Sigmoid colon (tissue), 7 donors: ENCODE data around the gene NYNRIN. TPM values are rescaled to one million over a fixed set of nuclear protein-coding genes. Genes with fewer than 3 reads are reported as not detected.
"Not testable (repeated sequence)": the region's sequence is repeated elsewhere in the genome, so short reads cannot be mapped to it uniquely, and the experiment has no call there.

ENCODE experiments used
- DNase-seq: peaks from one replicate; pipeline ENCODE4 v3.0.0-alpha.2; 2019
- H3K27ac ChIP-seq, 4 donors: fragments of 200-600 bp; sonication (generic); one replicate each; pipeline ENCODE4 v1.5.1; 2016 to 2019; ENCODE audit warnings: mild to moderate bottlenecking in 1 of 4
- H3K27me3 ChIP-seq, 3 donors: fragments of 200-600 bp; sonication (generic); one replicate each; pipeline ENCODE4 v1.5.1; 2019; ENCODE audit warnings: mild to moderate bottlenecking in 1 of 3
- H3K36me3 ChIP-seq, 4 donors: fragments of 200-600 bp; sonication (generic); one replicate each; pipeline ENCODE4 v1.5.1; 2016 to 2019
- H3K4me1 ChIP-seq, 4 donors: fragments of 200-600 bp; sonication (generic); one replicate each; pipeline ENCODE4 v1.5.1; 2017 to 2019
- H3K4me3 ChIP-seq, 4 donors: fragments of 200-600 bp; sonication (generic); one replicate each; pipeline ENCODE4 v1.5.1; 2017 to 2019; ENCODE audit warnings: mild to moderate bottlenecking in 2 of 4, moderate library complexity in 1 of 4
- H3K9me3 ChIP-seq, 4 donors: fragments of 200-600 bp in 3 of 4; sonication (generic) in 3 of 4; one replicate each; pipeline versions ENCODE4 v1.5.1 to v1.6.1; 2013 to 2019
- CTCF ChIP-seq, 4 experiments: fragments of 450-650 bp in 3 of 4; fragments of 200-600 bp in 1 of 4; IDR thresholded peaks; one replicate each; pipeline ENCODE4 v1.5.1; 2016 to 2019; ENCODE audit warnings: antibody characterized with exemption in 4 of 4, mild to moderate bottlenecking in 3 of 4, moderate library complexity in 2 of 4
- EP300 ChIP-seq, 4 donors: sonication (generic); formaldehyde crosslinking; IDR thresholded peaks; one replicate each; pipeline ENCODE4 v1.6.1; 2017; ENCODE audit warnings: antibody characterized with exemption in 4 of 4
- POLR2A ChIP-seq, 2 donors: fragments of 450-650 bp; IDR thresholded peaks; one replicate each; pipeline ENCODE4 v1.6.1; 2016; ENCODE audit warnings: antibody characterized with exemption in 2 of 2, mild to moderate bottlenecking in 2 of 2, moderate library complexity in 2 of 2
- POLR2AphosphoS5 ChIP-seq, 4 donors: sonication (generic); formaldehyde crosslinking; IDR thresholded peaks; one replicate each; pipeline ENCODE4 v1.6.1; 2017; ENCODE audit warnings: antibody characterized with exemption in 4 of 4
- WGBS, 2 donors: extraction: QIAGEN DNeasy Blood & Tissue Kit; methylation state at CpG; one replicate each; pipeline ENCODE4 v1.1.7; 2013; 5-methylcytosine and 5-hydroxymethylcytosine counted together
- intact Hi-C: fragments of 100-400 bp; cut with DNase I; formaldehyde crosslinking; loops from one replicate; pipeline ENCODE4 v1.15.1; 2023
- polyA plus RNA-seq, 3 donors: library from polyadenylated mRNA; stranded (reverse); fragments of 200-250 nt; gene quantifications; one replicate each; pipeline ENCODE4 v1.2.3, GENCODE V29; 2013
- total RNA-seq, 4 donors: library from RNA; depleted of rRNA; stranded (reverse); fragments of >200 nt; gene quantifications; one replicate each; pipeline ENCODE4 v1.1.0, GENCODE V29; 2016
- donor health status: healthy with polysubstance abuse.
- donor health status: Bipolar disorder and iron deficiency.
- donor health status: healthy.

The NYNRIN gene
- total and polyA plus RNA-seq, 7 donors = 0.60 to 17.4 (median 6.8) TPM

DNA sequence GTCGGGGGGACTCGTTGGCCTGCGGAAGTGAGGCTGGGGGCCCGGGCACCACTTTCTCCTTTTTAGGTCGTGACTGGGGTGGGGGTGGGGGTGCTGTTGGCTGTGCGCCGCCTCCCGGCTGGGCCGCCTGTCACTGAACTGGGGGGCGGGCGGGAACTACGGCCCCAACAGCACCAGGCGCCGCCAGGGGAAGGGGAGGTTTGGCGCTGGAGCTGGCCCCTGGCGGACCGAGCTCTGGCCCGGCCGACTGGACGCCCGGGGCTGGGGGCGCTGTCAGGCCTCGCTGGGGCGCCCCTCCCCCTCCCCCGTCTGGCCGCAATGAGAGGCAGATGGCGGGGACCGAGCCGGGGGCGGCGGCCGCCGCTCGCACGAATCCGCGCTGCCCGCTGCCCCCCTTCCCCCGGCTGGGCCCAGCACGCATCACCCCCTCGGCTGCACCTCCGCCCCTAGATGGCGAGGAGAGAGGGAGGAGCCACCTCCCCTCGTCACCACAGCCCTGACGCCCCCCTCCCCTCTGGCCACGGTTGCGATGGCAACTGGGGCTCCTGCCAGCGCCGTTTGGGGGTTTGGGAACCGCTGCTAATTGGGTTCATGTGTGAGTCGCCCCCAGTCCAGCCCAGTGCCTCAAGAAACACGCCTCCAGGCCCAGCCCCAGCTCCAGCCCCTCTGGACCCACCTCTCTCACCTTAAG lies 30.1 kb upstream of the NYNRIN start:
- intact Hi-C loops = loop anchor here (1.0 to 5.0 kb wide), 2 partner anchors 33 to 226 kb away; partner anchors contain the start of gene EMC9
- no peaks in the 10 kb centered on the region for H3K27me3 ChIP-seq
- peak; percentile 89 for DNase-seq
- H3K27ac ChIP-seq = peak overlapping the region; percentile 91 to 99 (median 98)
- no peak for TF ChIP-seq EP300 (IDR thresholded peaks at IDR 0.05)
- TF ChIP-seq CTCF (IDR thresholded peaks at IDR 0.05) = no peak
- TF ChIP-seq POLR2AphosphoS5 (IDR thresholded peaks at IDR 0.05) = peak; percentile 12 to 71 (median 39)
- TF ChIP-seq POLR2A (IDR thresholded peaks at IDR 0.05) = no peak
- 3 to 5% methylated on average over 52 of the region's 52 CpGs for WGBS, 2 donors
- peaks cover 0 to 64% (median 41%) of the 10 kb centered on the region in 4 donors for H3K4me1 ChIP-seq
- H3K36me3 ChIP-seq = peaks cover 8 to 40% (median 9%) of the 10 kb centered on the region in 4 donors
- H3K9me3 ChIP-seq = no peaks in the 10 kb centered on the region
- peak overlapping the region; percentile 69 to 90 (median 80) for H3K4me3 ChIP-seq

GRCh38 chr14:24369463-24369862 lies 29.3 kb upstream of the NYNRIN start:
- TF ChIP-seq POLR2AphosphoS5 (IDR thresholded peaks at IDR 0.05) = no peak
- no peak for TF ChIP-seq POLR2A (IDR thresholded peaks at IDR 0.05)
- no peak for TF ChIP-seq CTCF (IDR thresholded peaks at IDR 0.05)
- no peak for TF ChIP-seq EP300 (IDR thresholded peaks at IDR 0.05)
- WGBS, 2 donors = 88 to 92% methylated on average over 20 of the region's 20 CpGs
- peaks cover 0 to 64% (median 41%) of the 10 kb centered on the region in 4 donors for H3K4me1 ChIP-seq
- no peaks in the 10 kb centered on the region for H3K9me3 ChIP-seq
- intact Hi-C loops = loop anchor here (5.0 kb wide), 1 partner anchor 227 kb away; the partner anchor contains the start of gene EMC9
- H3K36me3 ChIP-seq = peaks cover 15 to 48% (median 16%) of the 10 kb centered on the region in 4 donors
- DNase-seq = no peak
- no peaks in the 10 kb centered on the region for H3K27me3 ChIP-seq
- peak overlapping the region; percentile 91 to 99 (median 98) for H3K27ac ChIP-seq
- peak overlapping the region in 3 of 4 donors; percentile 69 to 90 (median 88) for H3K4me3 ChIP-seq

DNA sequence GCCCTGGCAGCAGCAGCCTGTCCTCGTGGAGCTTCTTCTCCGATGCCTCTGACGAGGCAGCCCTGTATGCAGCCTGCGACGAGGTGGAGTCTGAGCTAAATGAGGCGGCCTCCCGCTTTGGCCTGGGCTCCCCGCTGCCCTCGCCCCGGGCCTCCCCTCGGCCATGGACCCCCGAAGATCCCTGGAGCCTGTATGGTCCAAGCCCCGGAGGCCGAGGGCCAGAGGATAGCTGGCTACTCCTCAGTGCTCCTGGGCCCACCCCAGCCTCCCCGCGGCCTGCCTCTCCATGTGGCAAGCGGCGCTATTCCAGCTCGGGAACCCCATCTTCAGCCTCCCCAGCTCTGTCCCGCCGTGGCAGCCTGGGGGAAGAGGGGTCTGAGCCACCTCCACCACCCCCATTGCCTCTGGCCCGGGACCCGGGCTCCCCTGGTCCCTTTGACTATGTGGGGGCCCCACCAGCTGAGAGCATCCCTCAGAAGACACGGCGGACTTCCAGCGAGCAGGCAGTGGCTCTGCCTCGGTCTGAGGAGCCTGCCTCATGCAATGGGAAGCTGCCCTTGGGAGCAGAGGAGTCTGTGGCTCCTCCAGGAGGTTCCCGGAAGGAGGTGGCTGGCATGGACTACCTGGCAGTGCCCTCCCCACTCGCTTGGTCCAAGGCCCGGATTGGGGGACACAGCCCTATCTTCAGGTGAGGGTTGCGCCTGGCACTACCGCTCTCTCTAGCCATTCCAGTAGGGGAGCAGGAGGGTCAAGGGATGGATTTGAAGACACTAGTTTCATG lies 28.7 kb upstream of the NYNRIN start:
- WGBS, 2 donors = 89% methylated on average over 32 of the region's 32 CpGs
- intact Hi-C loops = loop anchor here (5.0 kb wide), 1 partner anchor 228 kb away; the partner anchor contains the start of gene EMC9
- Histone ChIP-seq H3K4me1 (peaks cover 0 to 60% (median 38%) of the 10 kb centered on the region in 4 donors), H3K9me3 (no peaks in the 10 kb centered on the region), H3K36me3 (peaks cover 15 to 54% (median 22%) of the 10 kb centered on the region in 4 donors), H3K27me3 (no peaks in the 10 kb centered on the region), H3K27ac (peak overlapping the region; percentile 91 to 99 (median 98)), H3K4me3 (no peak overlapping the region)
- DNase-seq = no peak
- no peak for TF ChIP-seq POLR2AphosphoS5 (IDR thresholded peaks at IDR 0.05)
- no peak for TF ChIP-seq EP300 (IDR thresholded peaks at IDR 0.05)
- no peak for TF ChIP-seq POLR2A (IDR thresholded peaks at IDR 0.05)
- TF ChIP-seq CTCF (IDR thresholded peaks at IDR 0.05) = no peak

DNA sequence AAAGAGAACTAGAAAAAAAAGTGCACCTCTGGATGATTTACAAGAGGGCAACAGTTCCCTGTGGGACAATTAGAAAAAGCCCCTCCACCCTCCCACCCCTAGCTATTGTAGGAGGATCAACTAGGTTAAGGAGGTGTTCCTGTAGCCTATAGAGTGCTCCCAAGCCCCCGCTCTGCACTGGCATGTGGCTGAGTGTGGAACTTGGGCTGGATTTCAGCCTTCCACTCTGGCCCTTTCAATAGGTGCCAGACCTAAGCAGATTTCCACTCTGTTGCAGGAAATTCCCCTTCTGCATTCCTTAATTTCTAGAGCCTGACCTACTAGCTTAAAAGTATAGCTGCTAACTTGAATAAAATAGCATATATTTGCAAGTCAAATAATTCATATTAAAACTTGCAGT lies 28.1 kb upstream of the NYNRIN start:
- intact Hi-C loops = no loop called here
- H3K4me1 ChIP-seq = peaks cover 0 to 53% (median 32%) of the 10 kb centered on the region in 4 donors
- DNase-seq = no peak
- H3K4me3 ChIP-seq = no peak overlapping the region
- H3K36me3 ChIP-seq = peaks cover 15 to 61% (median 25%) of the 10 kb centered on the region in 4 donors
- TF ChIP-seq POLR2AphosphoS5 (IDR thresholded peaks at IDR 0.05) (no peak), EP300 (IDR thresholded peaks at IDR 0.05) (no peak), CTCF (IDR thresholded peaks at IDR 0.05) (no peak), POLR2A (IDR thresholded peaks at IDR 0.05) (no peak)
- peak overlapping the region in 2 of 4 donors; percentile 12 to 99 for H3K27ac ChIP-seq
- WGBS, 2 donors = 75 to 87% methylated on average over 1 of the region's 1 CpG
- no peaks in the 10 kb centered on the region for H3K27me3 ChIP-seq
- no peaks in the 10 kb centered on the region for H3K9me3 ChIP-seq

DNA sequence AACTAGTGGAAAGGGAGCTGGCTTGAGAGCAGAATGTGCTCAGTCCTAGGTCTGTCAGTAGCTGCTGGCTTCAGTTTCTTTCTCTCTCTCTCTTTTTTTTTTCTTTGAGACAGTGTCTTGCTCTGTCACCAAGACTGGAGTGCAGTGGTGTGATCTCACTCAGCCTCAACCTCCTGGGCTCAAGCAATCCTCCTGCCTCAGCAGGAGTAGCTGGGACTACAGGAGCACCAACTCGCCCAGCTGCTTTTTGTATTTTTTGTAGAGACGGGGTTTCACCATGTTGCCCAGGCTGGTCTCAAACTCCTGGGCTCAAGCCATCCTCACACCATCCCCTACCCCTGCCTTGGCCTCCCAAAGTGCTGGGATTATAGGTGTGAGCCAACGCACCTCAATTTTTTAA lies 27.2 kb upstream of the NYNRIN start:
- 87 to 93% methylated on average over 3 of the region's 3 CpGs for WGBS, 2 donors
- H3K27me3 ChIP-seq, intact Hi-C loops, H3K27ac ChIP-seq, H3K9me3 ChIP-seq, H3K4me3 ChIP-seq, DNase-seq: not testable (repeated sequence)
- peaks cover 0 to 53% (median 27%) of the 10 kb centered on the region in 4 donors for H3K4me1 ChIP-seq
- H3K36me3 ChIP-seq = peaks cover 15 to 69% (median 26%) of the 10 kb centered on the region in 4 donors
